Tibial nerve (tissue), 4 donors: Measurements from ENCODE around the gene EPSTI1.

Experiments
- EP300 ChIP-seq, 2 donors: sonication (generic); formaldehyde crosslinking; IDR thresholded peaks; one replicate each; pipeline ENCODE4 v1.6.1; 2017; ENCODE audit warnings: antibody characterized with exemption in 2 of 2, mild to moderate bottlenecking in 1 of 2
- POLR2A ChIP-seq, 2 donors: fragments of 450-650 bp; IDR thresholded peaks; one replicate each; pipeline ENCODE4 v1.6.1; 2017; ENCODE audit warnings: antibody characterized with exemption in 2 of 2, mild to moderate bottlenecking in 2 of 2, moderate library complexity in 2 of 2
- TF ChIP-seq, protein P1 (sequence below), 5 experiments: fragments of 200-600 bp in 3 of 5; fragments of 450-650 bp in 2 of 5; sonication (generic) in 3 of 5; IDR thresholded peaks; one replicate each; pipeline ENCODE4 v1.5.1; 2016 to 2019; ENCODE audit warnings: antibody characterized with exemption in 5 of 5, mild to moderate bottlenecking in 3 of 5, moderate library complexity in 2 of 5

DNA sequence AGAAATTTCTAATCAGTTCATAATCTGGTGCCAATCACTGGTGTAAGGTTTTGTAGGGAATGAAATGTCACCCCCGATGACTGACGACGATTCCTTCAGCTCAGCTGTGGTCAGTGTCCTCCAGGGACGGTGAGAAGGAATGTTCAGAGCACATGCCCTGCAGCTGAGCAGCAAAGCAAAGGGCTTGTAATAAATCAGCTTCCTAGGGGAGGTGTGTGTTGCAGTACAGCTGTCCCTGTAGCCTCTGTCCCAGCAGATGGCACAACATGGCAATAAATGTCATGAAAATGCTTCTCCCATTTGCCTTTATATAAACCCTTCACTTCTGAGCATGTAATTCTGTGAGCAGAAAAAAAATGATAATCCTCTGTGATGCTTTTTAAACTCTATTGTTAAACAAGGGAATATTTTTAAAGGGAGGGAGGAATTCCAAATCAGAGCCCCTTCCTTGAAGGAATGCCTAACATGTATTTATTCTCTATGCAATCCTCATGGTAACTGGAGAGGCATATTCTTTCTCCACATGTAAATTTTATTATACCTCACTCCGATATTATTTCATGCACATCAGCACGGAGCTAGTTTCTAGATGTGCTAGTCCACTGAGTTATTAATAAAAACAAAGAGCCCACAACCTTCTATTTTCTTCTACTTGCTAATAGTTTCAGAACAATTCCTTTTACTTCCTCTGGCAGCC is 108.1 kb downstream of the EPSTI1 start:
- TF ChIP-seq, protein P1, sequence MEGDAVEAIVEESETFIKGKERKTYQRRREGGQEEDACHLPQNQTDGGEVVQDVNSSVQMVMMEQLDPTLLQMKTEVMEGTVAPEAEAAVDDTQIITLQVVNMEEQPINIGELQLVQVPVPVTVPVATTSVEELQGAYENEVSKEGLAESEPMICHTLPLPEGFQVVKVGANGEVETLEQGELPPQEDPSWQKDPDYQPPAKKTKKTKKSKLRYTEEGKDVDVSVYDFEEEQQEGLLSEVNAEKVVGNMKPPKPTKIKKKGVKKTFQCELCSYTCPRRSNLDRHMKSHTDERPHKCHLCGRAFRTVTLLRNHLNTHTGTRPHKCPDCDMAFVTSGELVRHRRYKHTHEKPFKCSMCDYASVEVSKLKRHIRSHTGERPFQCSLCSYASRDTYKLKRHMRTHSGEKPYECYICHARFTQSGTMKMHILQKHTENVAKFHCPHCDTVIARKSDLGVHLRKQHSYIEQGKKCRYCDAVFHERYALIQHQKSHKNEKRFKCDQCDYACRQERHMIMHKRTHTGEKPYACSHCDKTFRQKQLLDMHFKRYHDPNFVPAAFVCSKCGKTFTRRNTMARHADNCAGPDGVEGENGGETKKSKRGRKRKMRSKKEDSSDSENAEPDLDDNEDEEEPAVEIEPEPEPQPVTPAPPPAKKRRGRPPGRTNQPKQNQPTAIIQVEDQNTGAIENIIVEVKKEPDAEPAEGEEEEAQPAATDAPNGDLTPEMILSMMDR (IDR thresholded peaks at IDR 0.05) = no peak
- TF ChIP-seq POLR2A (IDR thresholded peaks at IDR 0.05) = no peak
- TF ChIP-seq EP300 (IDR thresholded peaks at IDR 0.05) = no peak
